Endometrial microvascular endothelial cells (primary cell): ENCODE data around the gene C9orf43. TPM values are rescaled to one million over a fixed set of nuclear protein-coding genes. Genes with fewer than 3 reads are reported as not detected.
"Not testable (repeated sequence)": the region's sequence is repeated elsewhere in the genome, so short reads cannot be mapped to it uniquely, and the experiment has no call there.

Experiments
- in situ Hi-C: cut with HindIII; loops from 2 replicates; pipeline ENCODE4 v1.10.0; 2017; ENCODE audit warnings: low sequenced_read_pairs, low pct_unique_long_range_greater_than_20kb; ENCODE audit errors: inconsistent ontology term
- total RNA-seq: library from RNA; depleted of rRNA; stranded (reverse); fragments of >200 nt; gene quantifications from one replicate; pipeline ENCODE4 v1.2.3, GENCODE V29; 2015; ENCODE audit errors: inconsistent ontology term

Gene C9orf43
- total RNA-seq, 1 donor from 2014 or later, result 0.09 TPM

GRCh38 chr9:113406873-113407511 is 3.6 kb upstream of the C9orf43 start:
- in situ Hi-C loops, result not testable (repeated sequence)

GRCh38 chr9:113409481-113409880 is 1.1 kb upstream of the C9orf43 start:
- in situ Hi-C loops, result no loop called here

GRCh38 chr9:113409883-113410206 is 702 bp upstream of the C9orf43 start:
- in situ Hi-C loops, result no loop called here

- in situ Hi-C loops, result no loop called here
These were observed 5.7 kb downstream of the C9orf43 start for GRCh38 chr9:113416149-113416721.

- in situ Hi-C loops, result no loop called here
These were observed 6.8 kb downstream of the C9orf43 start for GRCh38 chr9:113417370-113417769.

GRCh38 chr9:113421726-113422125 is 11.2 kb downstream of the C9orf43 start:
- in situ Hi-C loops, result no loop called here

GRCh38 chr9:113425072-113425471 is 14.5 kb downstream of the C9orf43 start:
- in situ Hi-C loops, result no loop called here

- in situ Hi-C loops, result no loop called here
These were observed 16.2 kb downstream of the C9orf43 start for GRCh38 chr9:113426701-113427100.

GRCh38 chr9:113427629-113428028 is 17.1 kb downstream of the C9orf43 start:
- in situ Hi-C loops, result no loop called here

- in situ Hi-C loops, result no loop called here
These were observed 17.6 kb downstream of the C9orf43 start for GRCh38 chr9:113428062-113428615.

- in situ Hi-C loops, result no loop called here
These were observed 20.6 kb downstream of the C9orf43 start for GRCh38 chr9:113431191-113431590.

GRCh38 chr9:113436728-113437515 is 26.4 kb downstream of the C9orf43 start:
- in situ Hi-C loops, result no loop called here

GRCh38 chr9:113437716-113438115 is 27.2 kb downstream of the C9orf43 start:
- in situ Hi-C loops, result not testable (repeated sequence)

- in situ Hi-C loops, result no loop called here
These were observed 34.2 kb downstream of the C9orf43 start for GRCh38 chr9:113444736-113445135.

- in situ Hi-C loops, result no loop called here
These were observed 35.8 kb downstream of the C9orf43 start for GRCh38 chr9:113446323-113446740.

- in situ Hi-C loops, result no loop called here
These were observed 38.8 kb downstream of the C9orf43 start for GRCh38 chr9:113449376-113449775.

GRCh38 chr9:113452113-113452605 is 41.6 kb downstream of the C9orf43 start:
- in situ Hi-C loops, result no loop called here

- in situ Hi-C loops, result no loop called here
These were observed 44.6 kb downstream of the C9orf43 start for GRCh38 chr9:113454914-113455761.

- in situ Hi-C loops, result no loop called here
These were observed 45.7 kb downstream of the C9orf43 start for GRCh38 chr9:113456235-113456634.
